Endodermal cell (in vitro differentiated cells): Measurements from ENCODE around the gene OR13C8. TPM values are rescaled to one million over a fixed set of nuclear protein-coding genes. Genes with fewer than 3 reads are reported as not detected.

ENCODE experiments used
- DNase-seq: peaks from one replicate; pipeline ENCODE4 v3.0.0-alpha.2; 2017
- H3K27ac ChIP-seq: 2 replicates; pipeline ENCODE4 v1.5.1; 2013; ENCODE audit warnings: mild to moderate bottlenecking, low read depth, low read length, moderate library complexity
- H3K27me3 ChIP-seq: 2 replicates; pipeline ENCODE4 v1.6.1; 2013; ENCODE audit warnings: mild to moderate bottlenecking, low read length, moderate library complexity; ENCODE audit not compliant: insufficient read depth, control insufficient read depth, poor library complexity, severe bottlenecking
- H3K36me3 ChIP-seq: 2 replicates; pipeline ENCODE4 v1.7.0; 2013; ENCODE audit warnings: mild to moderate bottlenecking, low read length, moderate library complexity; ENCODE audit not compliant: control insufficient read depth, insufficient read depth
- H3K4me1 ChIP-seq: one replicate; pipeline ENCODE4 v1.7.0; 2013; ENCODE audit warnings: low read length; ENCODE audit not compliant: control insufficient read depth, insufficient read depth
- H3K4me3 ChIP-seq: 2 replicates; pipeline ENCODE4 v1.5.1; 2013; ENCODE audit warnings: mild to moderate bottlenecking, low read length, moderate library complexity
- H3K9ac ChIP-seq: 2 replicates; pipeline ENCODE4 v1.6.1; 2013; ENCODE audit warnings: mild to moderate bottlenecking, low read length, moderate library complexity; ENCODE audit not compliant: poor library complexity, severe bottlenecking; ENCODE audit errors: extremely low read depth
- H3K9me3 ChIP-seq: 2 replicates; pipeline ENCODE4 v1.6.1; 2013; ENCODE audit warnings: mild to moderate bottlenecking, low read length, moderate library complexity; ENCODE audit not compliant: control insufficient read depth
- H3K27ac Mint-ChIP-seq: 2 replicates; pipeline ENCODE4 v1.8.0; 2020; ENCODE audit warnings: mixed read lengths
- H3K27me3 Mint-ChIP-seq: 2 replicates; pipeline ENCODE4 v1.8.0; 2021; ENCODE audit warnings: mild to moderate bottlenecking, mixed read lengths; ENCODE audit not compliant: insufficient read depth
- H3K36me3 Mint-ChIP-seq: 2 replicates; pipeline ENCODE4 v1.8.0; 2020; ENCODE audit warnings: low read depth, mixed read lengths
- H3K4me1 Mint-ChIP-seq: 2 replicates; pipeline ENCODE4 v1.8.0; 2020; ENCODE audit warnings: mixed read lengths
- H3K4me3 Mint-ChIP-seq: 2 replicates; pipeline ENCODE4 v1.8.0; 2020; ENCODE audit warnings: mild to moderate bottlenecking, moderate library complexity, mixed read lengths
- H3K9me3 Mint-ChIP-seq: 2 replicates; pipeline ENCODE4 v1.8.0; 2020; ENCODE audit warnings: mild to moderate bottlenecking, mixed read lengths
- CTCF ChIP-seq: fragments of 200-600 bp; sonication (generic); conservative IDR thresholded peaks from 2 replicates; pipeline ENCODE4 v1.5.0; 2021; ENCODE audit warnings: antibody characterized with exemption, mild to moderate bottlenecking
- WGBS, 2 experiments: methylation state at CpG; one replicate each; pipeline versions ENCODE4 v1.1.5 to v1.1.7; 2013; ENCODE audit warnings: missing lambda C conversion rate in 2 of 2, mixed read lengths in 1 of 2; ENCODE audit not compliant: insufficient coverage in 1 of 2, insufficient read length in 1 of 2; 5-methylcytosine and 5-hydroxymethylcytosine counted together
- total RNA-seq, 2 donors: library from RNA; stranded (reverse); fragmentation: NEBNext Ultra II Directional in 1 of 2; extraction: Animal tissue kit (Norgen Biotek cat#: 25700) in 1 of 2; gene quantifications; 2 replicates in 1 of 2; 3 replicates in 1 of 2; pipeline ENCODE4 v1.2.1, GENCODE V29; 2021

Gene OR13C8
- total RNA-seq, 2 donors from 2014 or later: not detected

GRCh38 chr9:104553261-104553660 is 15.7 kb upstream of the OR13C8 start:
- peaks cover 5% of the 10 kb centered on the region for H3K9me3 Mint-ChIP-seq
- H3K4me3 Mint-ChIP-seq: no peak overlapping the region
- DNase-seq: no peak
- peaks cover 3% of the 10 kb centered on the region for H3K4me1 Mint-ChIP-seq
- H3K36me3 Mint-ChIP-seq: no peaks in the 10 kb centered on the region
- WGBS, 2 experiments: 88% methylated on average over 1 of the region's 1 CpG; no CpG with 5 or more reads in 1 of the 2 experiments
- Histone ChIP-seq H3K36me3 (no peaks in the 10 kb centered on the region), H3K4me1 (no peaks in the 10 kb centered on the region), H3K9me3 (no peaks in the 10 kb centered on the region), H3K27ac (no peak overlapping the region), H3K27me3 (no peaks in the 10 kb centered on the region), H3K9ac (no peak overlapping the region), H3K4me3 (no peak overlapping the region)
- no peaks in the 10 kb centered on the region for H3K27me3 Mint-ChIP-seq
- no peak overlapping the region for H3K27ac Mint-ChIP-seq
- TF ChIP-seq CTCF: no peak

GRCh38 chr9:104555521-104555920 is 13.4 kb upstream of the OR13C8 start:
- no CpG with 5 or more reads among the region's 1 CpG for WGBS, 2 experiments
- H3K36me3 Mint-ChIP-seq: no peaks in the 10 kb centered on the region
- peaks cover 14% of the 10 kb centered on the region for H3K9me3 Mint-ChIP-seq
- no peaks in the 10 kb centered on the region for H3K27me3 ChIP-seq
- TF ChIP-seq CTCF: no peak
- no peak overlapping the region for H3K4me3 ChIP-seq
- peaks cover 3% of the 10 kb centered on the region for H3K4me1 Mint-ChIP-seq
- H3K9me3 ChIP-seq: no peaks in the 10 kb centered on the region
- no peaks in the 10 kb centered on the region for H3K36me3 ChIP-seq
- H3K4me1 ChIP-seq: no peaks in the 10 kb centered on the region
- no peak for DNase-seq
- no peak overlapping the region for H3K4me3 Mint-ChIP-seq
- H3K27ac Mint-ChIP-seq: no peak overlapping the region
- H3K9ac ChIP-seq: no peak overlapping the region
- no peaks in the 10 kb centered on the region for H3K27me3 Mint-ChIP-seq
- no peak overlapping the region for H3K27ac ChIP-seq

GRCh38 chr9:104556830-104557634 is 11.9 kb upstream of the OR13C8 start:
- Mint-ChIP-seq H3K4me1 (peaks cover 3% of the 10 kb centered on the region), H3K27me3 (no peaks in the 10 kb centered on the region), H3K36me3 (no peaks in the 10 kb centered on the region), H3K27ac (peak overlapping the region; percentile 71), H3K9me3 (peaks cover 14% of the 10 kb centered on the region), H3K4me3 (no peak overlapping the region)
- DNase-seq: peak; percentile 57
- Histone ChIP-seq H3K4me3 (no peak overlapping the region), H3K4me1 (no peaks in the 10 kb centered on the region), H3K27me3 (no peaks in the 10 kb centered on the region), H3K9ac (no peak overlapping the region), H3K27ac (no peak overlapping the region), H3K36me3 (no peaks in the 10 kb centered on the region), H3K9me3 (no peaks in the 10 kb centered on the region)
- 92 to 100% methylated on average over 2 to 8 of the region's 8 CpGs for WGBS, 2 experiments
- TF ChIP-seq CTCF: no peak
